H7 (cell line): ENCODE measurements around the gene RABGAP1. TPM values are rescaled to one million over a fixed set of nuclear protein-coding genes. Genes with fewer than 3 reads are reported as not detected.

Experiments used
- DNase-seq: peaks from one replicate; pipeline ENCODE4 v3.0.0; 2012
- H3K27me3 ChIP-seq: 2 replicates; pipeline ENCODE4 v1.6.0; 2011; ENCODE audit warnings: mild to moderate bottlenecking, low read length; ENCODE audit not compliant: control insufficient read depth, insufficient read depth
- H3K36me3 ChIP-seq: replicated peaks from 2 replicates; pipeline ENCODE4 v1.5.1; 2011; ENCODE audit warnings: low read length; ENCODE audit not compliant: control insufficient read depth, insufficient read depth
- H3K4me3 ChIP-seq: 2 replicates; pipeline ENCODE4 v1.5.1; 2011; ENCODE audit warnings: low read depth, mild to moderate bottlenecking, control low read depth, low read length, moderate library complexity; ENCODE audit not compliant: insufficient read depth
- total RNA-seq: library from RNA; depleted of rRNA; stranded (reverse); fragments of >200 nt; shearing (Covaris generic); gene quantifications from 2 replicates; pipeline ENCODE4 v1.2.3, GENCODE V29; 2014; rRNA removed

RABGAP1 gene
- total RNA-seq, 1 experiment from 2014 or later: 15.6 TPM

DNA sequence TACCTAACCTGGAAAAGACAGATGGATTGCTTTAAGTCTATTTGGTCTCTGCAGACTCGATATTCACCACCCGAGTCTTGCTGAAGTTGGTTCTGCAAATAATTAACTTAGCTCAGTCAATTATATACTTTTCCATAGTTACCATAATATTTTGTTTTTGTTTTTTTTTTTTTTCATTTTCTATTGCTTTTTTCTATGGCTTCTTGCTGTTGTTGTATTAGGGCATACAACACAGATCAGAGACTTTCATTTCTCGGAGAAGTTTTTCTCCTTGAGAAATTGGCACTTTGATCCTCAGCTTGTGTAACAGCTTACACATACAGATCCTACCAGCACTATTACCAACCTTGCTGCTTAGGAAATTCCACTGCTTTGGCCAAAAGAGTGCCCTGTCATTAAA is 180.6 kb downstream of the RABGAP1 start:
- DNase-seq: peak; percentile 3
- Histone ChIP-seq H3K4me3 (no peak overlapping the region), H3K36me3 (no peaks in the 10 kb centered on the region; the same call in 1 of the 2 replicates), H3K27me3 (no peaks in the 10 kb centered on the region)

DNA sequence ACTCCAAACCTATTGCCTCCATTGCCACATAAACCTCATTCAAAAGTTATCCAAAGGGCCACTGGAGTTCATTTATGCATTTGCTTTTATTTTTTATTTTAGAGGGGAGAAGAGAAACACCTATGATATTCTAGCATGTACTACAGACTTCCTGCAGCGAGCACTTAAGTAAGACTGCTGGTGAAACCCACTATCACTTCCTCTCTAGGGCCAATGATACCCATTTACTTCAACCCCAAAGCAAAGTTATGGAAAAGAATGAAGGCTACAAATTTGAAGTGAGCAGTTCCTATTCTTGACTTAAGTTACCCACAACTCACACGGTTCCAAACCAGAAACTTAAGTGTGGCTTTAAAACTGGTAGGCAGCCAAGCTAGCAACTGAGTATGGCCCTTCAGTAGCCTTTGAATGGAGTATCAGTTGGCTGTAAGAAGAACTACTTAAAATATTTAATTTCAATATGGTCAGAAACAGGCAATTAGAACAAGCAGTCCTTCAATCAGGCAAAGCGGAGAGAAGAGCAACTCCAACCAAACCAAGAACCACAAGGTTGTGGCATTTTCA is 186.8 kb downstream of the RABGAP1 start:
- no peak for DNase-seq
- Histone ChIP-seq H3K4me3 (no peak overlapping the region), H3K27me3 (no peaks in the 10 kb centered on the region), H3K36me3 (peaks cover 8% of the 10 kb centered on the region)

DNA sequence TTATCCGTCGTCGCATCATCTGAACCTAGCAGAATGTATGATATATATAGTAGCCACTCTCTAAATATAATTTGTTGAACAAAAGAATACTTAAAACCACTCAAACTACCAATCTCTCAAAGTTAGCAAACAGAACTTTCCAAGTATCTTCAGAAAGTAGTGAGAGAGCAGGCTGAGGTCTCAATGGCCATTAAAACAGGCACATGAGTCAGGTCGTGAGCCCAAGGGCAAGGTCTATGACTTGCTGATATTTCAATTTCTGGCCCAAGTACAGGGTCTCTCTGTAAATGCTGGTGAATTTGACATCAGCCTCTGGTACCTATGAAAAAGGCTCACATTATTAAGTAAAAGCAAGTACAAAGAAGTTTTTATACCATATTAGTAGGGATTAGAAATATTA is 187.8 kb downstream of the RABGAP1 start:
- H3K36me3 ChIP-seq: peaks cover 10% of the 10 kb centered on the region
- H3K27me3 ChIP-seq: no peaks in the 10 kb centered on the region
- no peak overlapping the region for H3K4me3 ChIP-seq
- DNase-seq: no peak

DNA sequence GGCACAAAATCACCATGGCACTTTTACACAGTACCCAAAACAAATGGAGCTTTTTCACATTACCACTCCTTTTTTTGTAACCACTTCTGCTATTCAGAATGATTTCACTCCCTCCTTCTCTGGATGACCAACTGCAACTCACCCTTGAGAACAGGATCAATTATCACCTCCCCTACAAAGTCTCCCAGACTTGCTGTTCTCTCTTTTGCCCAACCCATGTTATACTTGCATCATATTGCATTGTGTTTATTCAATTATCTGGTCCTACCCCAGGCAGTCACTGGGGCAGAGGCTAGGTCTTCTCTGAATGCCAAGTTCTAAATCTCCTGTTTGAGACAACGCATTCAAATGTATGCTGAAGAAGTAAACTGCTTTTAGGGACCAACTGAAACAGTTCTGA is 188.6 kb downstream of the RABGAP1 start:
- Histone ChIP-seq H3K4me3 (no peak overlapping the region), H3K36me3 (peaks cover 10% of the 10 kb centered on the region), H3K27me3 (no peaks in the 10 kb centered on the region)
- DNase-seq: no peak

DNA sequence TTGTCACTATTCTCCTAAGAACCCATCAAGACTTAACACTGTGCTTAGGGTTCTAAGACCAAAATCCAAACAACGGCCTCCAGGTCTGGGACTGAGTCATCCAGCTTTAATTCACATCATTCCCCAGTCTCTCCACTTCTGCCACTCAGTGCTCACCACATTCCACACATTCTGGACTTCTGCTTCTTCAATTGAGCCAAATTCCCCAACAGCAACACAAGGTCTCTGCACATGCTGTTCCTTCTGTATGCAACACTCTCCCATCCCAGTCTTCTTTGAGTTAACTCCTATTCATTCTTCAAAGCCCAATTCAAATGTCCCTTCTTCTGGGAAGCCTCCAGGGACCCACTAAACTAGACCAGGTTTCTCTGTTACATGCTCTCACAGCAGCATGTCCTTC is 190.4 kb downstream of the RABGAP1 start:
- H3K4me3 ChIP-seq: no peak overlapping the region
- no peak for DNase-seq
- H3K36me3 ChIP-seq: peaks cover 10% of the 10 kb centered on the region
- no peaks in the 10 kb centered on the region for H3K27me3 ChIP-seq

DNA sequence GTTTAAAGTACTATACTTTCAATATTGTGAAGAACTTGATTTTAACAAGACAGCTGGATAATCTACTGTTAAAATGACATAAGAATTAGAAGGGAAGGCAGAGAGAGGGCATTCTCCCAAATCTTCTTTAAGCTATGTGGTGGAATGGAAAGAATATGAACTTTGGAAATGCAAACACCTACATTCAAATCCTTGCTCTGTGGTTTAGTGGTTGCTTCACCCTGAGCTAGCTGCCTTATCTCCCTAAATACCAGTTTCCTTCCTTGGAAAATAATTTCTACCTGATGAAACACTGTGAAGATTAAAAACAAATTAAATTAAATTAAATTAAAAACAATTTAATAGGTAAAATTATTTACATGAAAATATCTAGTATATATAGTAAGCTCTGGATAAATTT is 191.2 kb downstream of the RABGAP1 start:
- Histone ChIP-seq H3K36me3 (peaks cover 10% of the 10 kb centered on the region), H3K4me3 (no peak overlapping the region), H3K27me3 (no peaks in the 10 kb centered on the region)
- DNase-seq: no peak

DNA sequence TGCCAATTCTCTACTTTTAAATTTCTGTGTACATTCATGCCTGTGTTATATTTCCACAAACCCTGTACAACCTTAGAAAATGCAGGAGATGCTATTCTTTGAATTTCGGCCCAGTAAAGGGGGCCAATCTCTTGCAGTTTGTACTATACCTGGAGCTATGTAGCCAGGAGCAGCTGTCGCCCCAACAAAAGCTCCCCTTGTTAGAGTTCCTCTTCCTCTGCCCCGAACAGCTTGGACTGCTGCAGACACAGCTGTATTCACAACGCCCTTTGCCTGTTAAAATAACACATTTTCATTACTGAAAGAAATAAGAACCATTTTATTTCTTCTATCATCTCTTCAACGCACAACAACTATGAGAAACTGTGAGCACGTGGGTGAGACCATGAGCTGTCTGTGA is 191.9 kb downstream of the RABGAP1 start:
- no peak overlapping the region for H3K4me3 ChIP-seq
- DNase-seq: no peak
- H3K36me3 ChIP-seq: peaks cover 10% of the 10 kb centered on the region
- no peaks in the 10 kb centered on the region for H3K27me3 ChIP-seq

DNA sequence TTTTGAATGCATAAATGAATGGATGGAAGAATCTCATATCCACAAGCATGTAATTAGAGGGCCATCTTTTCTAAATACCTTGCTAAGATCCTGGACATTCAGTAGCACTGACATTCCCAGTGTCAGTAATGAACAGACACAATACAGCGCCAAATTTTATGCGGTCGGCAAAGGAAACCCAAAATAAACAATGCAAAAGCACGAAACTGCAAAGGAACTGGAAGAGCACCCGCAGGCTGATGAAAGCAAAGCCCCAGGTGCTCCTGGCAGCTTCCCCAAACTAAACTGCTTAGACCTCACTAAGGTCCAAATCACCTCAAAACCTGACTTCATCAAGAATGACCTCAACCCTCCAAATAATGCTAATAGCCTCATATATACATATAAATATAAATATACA is 194.6 kb downstream of the RABGAP1 start:
- Histone ChIP-seq H3K4me3 (no peak overlapping the region), H3K27me3 (no peaks in the 10 kb centered on the region)
- DNase-seq: no peak

DNA sequence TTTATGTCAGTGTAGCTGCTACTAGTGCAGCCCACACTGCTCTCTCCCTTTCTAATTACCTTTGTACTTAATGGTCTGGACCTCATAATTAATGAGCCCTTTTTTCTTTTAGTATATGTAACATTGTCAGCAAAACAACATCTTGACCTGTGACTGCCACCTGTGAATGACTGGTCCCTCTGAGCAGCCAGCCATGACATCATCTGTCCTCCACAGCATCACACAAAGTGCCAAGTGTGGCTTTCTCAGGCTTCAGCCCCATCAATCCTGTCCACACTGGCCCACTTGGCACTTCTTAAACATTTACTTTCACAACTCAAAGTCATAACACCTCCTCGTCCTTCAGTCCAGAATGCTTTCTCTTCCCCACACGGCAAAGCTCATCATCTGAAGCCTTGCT is 197.3 kb downstream of the RABGAP1 start:
- no peaks in the 10 kb centered on the region; the same call in 1 of the 2 replicates for H3K36me3 ChIP-seq
- no peak overlapping the region for H3K4me3 ChIP-seq
- no peaks in the 10 kb centered on the region for H3K27me3 ChIP-seq
- no peak for DNase-seq

More for the DNA sequence above, 194.6 kb downstream of the RABGAP1 start:
- peaks cover 7% of the 10 kb centered on the region for H3K36me3 ChIP-seq

DNA sequence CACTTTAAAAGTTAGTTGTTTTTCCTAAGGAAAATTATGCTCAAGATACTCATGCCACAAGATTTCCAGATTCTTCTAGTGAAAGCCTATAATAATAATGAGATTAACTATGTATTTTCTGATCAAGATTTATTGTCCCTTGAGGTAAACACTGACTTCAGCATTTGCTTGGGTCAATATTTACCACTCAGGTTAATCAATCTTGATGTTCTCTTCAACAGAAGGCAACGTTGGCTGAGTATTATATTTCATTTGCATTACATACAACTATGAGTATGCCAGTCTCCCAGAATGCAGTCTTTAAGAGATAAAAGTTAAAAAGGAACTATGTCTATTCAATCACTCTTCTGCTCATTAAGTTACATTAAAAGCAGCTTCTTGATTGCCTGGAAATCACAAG is 208.2 kb downstream of the RABGAP1 start:
- H3K27me3 ChIP-seq: no peaks in the 10 kb centered on the region
- H3K36me3 ChIP-seq: no peaks in the 10 kb centered on the region
- H3K4me3 ChIP-seq: no peak overlapping the region
- no peak for DNase-seq

DNA sequence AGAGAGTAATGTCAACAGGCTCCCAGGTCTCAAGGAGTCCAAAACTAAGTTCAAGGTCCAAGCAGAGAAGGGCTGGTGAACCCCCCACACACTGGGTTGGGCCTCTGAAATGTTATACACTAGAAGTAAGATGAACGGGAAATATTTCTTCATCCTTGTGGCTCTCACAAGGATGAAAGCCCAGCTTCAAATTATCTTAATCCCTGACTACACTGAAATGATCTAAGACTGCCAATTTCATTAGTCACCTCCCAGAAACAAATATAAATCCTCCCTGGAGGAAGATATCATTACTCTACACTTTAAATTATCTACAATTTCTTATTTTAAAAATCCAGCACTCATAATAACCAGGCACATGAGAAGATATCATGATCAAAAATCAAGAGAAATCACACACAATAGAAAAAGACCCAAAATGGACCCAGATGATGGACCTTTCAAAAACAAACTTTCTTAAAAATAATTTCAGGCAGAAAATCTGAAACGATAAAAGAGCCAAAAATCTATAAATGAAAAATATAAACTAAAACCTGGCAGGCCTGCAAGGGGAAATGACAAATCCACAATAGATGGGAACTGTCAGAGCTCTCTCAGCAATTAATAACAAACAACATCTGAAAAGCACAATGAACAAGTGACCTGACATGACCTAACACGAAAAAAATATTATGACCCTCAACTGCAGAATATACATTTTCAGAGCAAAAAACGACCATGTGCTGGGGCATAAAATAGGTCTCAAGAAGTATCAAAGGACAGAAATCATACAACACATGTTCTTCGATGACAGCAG is 210.1 kb downstream of the RABGAP1 start:
- H3K36me3 ChIP-seq: no peaks in the 10 kb centered on the region
- no peak for DNase-seq
- no peaks in the 10 kb centered on the region for H3K27me3 ChIP-seq
- no peak overlapping the region for H3K4me3 ChIP-seq

Other genes with a start within 250 kb of the RABGAP1 start
- not detected in 2 replicates for gene OR1L4, start 217.0 kb upstream of the RABGAP1 start, total RNA-seq
- not detected in 2 replicates for gene OR1L6, start 198.7 kb upstream of the RABGAP1 start, total RNA-seq
- gene OR5C1, start 152.1 kb upstream of the RABGAP1 start, total RNA-seq: not detected in 2 replicates
- gene OR1K1, start 140.9 kb upstream of the RABGAP1 start, total RNA-seq: not detected in 2 replicates
- gene PDCL, start 112.4 kb upstream of the RABGAP1 start, total RNA-seq: 18.7 and 24.6 TPM in 2 replicates
- 21.6 and 28.0 TPM in 2 replicates for gene RC3H2, start 35.7 kb upstream of the RABGAP1 start, total RNA-seq
- 8.6 and 11.7 TPM in 2 replicates for gene ZBTB6, start 27.7 kb upstream of the RABGAP1 start, total RNA-seq
- gene ZBTB26, start 9.5 kb upstream of the RABGAP1 start, total RNA-seq: 1.9 and 2.3 TPM in 2 replicates
- 0.48 TPM in 1 of 2 replicates, not detected in the other for gene GPR21, start 92.6 kb downstream of the RABGAP1 start, total RNA-seq